Activated naive CD4-positive, alpha-beta T cell treated with anti-CD3 and anti-CD28 coated beads, Interleukin-2, amount 10 ng/mL, durations not matched to agents 7 days and 5 days (primary cell): ENCODE measurements around the gene ALKBH4.

ENCODE experiments used
- CTCF ChIA-PET: fragments of 350-600 bp; sonication (Branson Sonifier 250); formaldehyde crosslinking; loops from one replicate; lab custom pipeline; 2021; ENCODE audit warnings: antibody characterized with exemption; lab: Charles Lee
- DNase-seq: peaks from one replicate; pipeline ENCODE4 v3.0.0-alpha.2; 2020
- H3K27ac Mint-ChIP-seq: one replicate; pipeline ENCODE4 v1.8.0; 2021; ENCODE audit warnings: mild to moderate bottlenecking, moderate library complexity, mixed read lengths
- H3K27me3 Mint-ChIP-seq: one replicate; pipeline ENCODE4 v1.8.0; 2021; ENCODE audit warnings: mild to moderate bottlenecking, mixed read lengths
- H3K36me3 Mint-ChIP-seq: one replicate; pipeline ENCODE4 v1.8.0; 2021; ENCODE audit warnings: mixed read lengths
- H3K4me1 Mint-ChIP-seq: one replicate; pipeline ENCODE4 v1.8.0; 2021; ENCODE audit warnings: mixed read lengths
- H3K4me3 Mint-ChIP-seq: one replicate; pipeline ENCODE4 v1.8.0; 2021; ENCODE audit warnings: mild to moderate bottlenecking, moderate library complexity, mixed read lengths
- H3K9me3 Mint-ChIP-seq: one replicate; pipeline ENCODE4 v1.8.0; 2021; ENCODE audit warnings: mixed read lengths

The ALKBH4 gene

DNA sequence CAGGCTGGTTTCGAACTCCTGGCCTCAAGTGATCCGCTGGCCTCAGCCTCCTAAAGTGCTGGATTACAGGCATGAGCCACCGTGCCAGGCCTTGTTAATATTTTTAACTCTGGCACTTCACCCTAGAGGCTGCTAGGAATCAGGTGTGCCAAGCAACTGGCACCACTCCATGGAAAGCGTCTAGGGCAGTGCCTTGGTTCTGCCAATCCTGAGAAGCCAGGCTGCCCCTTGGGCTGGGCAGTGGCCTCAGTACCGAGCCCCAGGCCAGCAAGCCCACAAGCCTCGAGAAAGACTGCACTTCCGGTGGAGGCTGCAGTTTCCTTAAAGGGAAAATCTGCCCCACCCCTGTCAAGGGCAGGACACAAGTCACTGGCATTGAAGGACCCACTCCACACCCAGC lies 11.3 kb downstream of the ALKBH4 start:
- Mint-ChIP-seq H3K9me3 (no peaks in the 10 kb centered on the region), H3K4me1 (no peaks in the 10 kb centered on the region)

DNA sequence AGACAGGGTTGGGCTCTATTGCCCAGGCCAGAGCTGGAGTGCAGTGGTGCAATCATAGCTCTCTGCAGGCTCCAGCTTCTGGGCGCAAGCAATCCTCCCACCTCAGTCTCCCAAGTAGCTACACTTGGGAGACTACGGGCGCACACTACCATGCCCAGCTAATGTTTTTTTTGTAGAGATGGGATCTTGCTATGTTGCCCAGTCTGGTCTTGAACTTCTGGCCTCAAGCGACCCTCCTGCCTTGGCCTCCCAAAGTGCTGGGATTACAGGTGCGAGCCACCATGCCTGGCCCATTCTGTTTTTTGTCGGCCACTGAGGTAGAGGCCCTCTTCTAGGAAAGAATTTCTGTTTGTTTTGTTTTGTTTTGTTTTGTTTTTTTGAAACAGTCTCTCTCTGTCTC lies 12.2 kb downstream of the ALKBH4 start:
- Mint-ChIP-seq H3K4me1 (no peaks in the 10 kb centered on the region), H3K36me3 (peaks cover 12% of the 10 kb centered on the region), H3K4me3 (no peak overlapping the region), H3K27me3 (no peaks in the 10 kb centered on the region), H3K27ac (no peak overlapping the region), H3K9me3 (no peaks in the 10 kb centered on the region)
- no peak for DNase-seq
- CTCF ChIA-PET = interaction anchor here (0.6 to 3.5 kb wide), 4 partner anchors 14 to 48 kb away, joined by 3 to 23 read pairs (median 4); no protein-coding TSS in a partner anchor

More for the DNA sequence above, 11.3 kb downstream of the ALKBH4 start:
- no peak overlapping the region for H3K27ac Mint-ChIP-seq
- H3K36me3 Mint-ChIP-seq = peaks cover 14% of the 10 kb centered on the region
- no peak overlapping the region for H3K4me3 Mint-ChIP-seq
- no peaks in the 10 kb centered on the region for H3K27me3 Mint-ChIP-seq
- DNase-seq = no peak
- CTCF ChIA-PET = interaction anchor here (1.7 kb wide), 1 partner anchor 49 kb away, joined by 5 read pairs; no protein-coding TSS in a partner anchor

DNA sequence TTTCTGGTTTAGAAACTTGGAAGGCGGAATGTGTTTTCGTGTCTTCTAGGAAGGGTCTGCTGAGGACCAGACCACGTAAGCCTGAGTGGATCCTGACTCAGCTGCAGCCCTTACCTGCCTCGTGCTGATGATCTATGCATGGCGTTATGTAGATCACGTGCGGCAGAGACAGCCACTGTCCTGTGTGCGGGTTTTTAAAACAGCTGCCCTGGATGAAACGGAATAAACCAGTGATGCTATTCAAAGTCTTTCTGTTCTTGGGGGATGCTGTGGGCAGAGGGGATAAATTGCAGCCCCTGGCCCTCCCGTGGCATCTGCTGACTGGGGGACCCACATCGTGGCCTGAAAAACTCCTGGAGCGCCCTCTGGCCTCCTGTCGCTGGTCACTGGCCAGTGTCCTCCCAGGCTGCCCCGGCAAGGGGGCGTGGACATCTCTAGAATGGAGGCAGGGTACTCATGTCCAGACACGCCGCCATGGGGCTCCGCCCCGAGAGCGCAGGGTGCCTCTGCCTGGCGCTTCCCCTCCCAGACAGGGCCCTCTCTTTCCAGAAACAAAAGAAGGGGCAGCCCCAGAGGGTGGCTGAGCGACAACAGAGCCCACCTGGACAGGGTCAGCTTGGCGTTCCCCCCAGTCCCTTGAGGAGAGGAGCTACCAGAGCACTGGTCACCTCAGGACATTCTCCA lies 13.2 kb downstream of the ALKBH4 start:
- no peaks in the 10 kb centered on the region for H3K4me1 Mint-ChIP-seq
- H3K27me3 Mint-ChIP-seq = no peaks in the 10 kb centered on the region
- H3K9me3 Mint-ChIP-seq = no peaks in the 10 kb centered on the region
- no peak overlapping the region for H3K27ac Mint-ChIP-seq
- no peak for DNase-seq
- CTCF ChIA-PET = interaction anchor here (0.6 to 3.5 kb wide), 6 partner anchors 11 to 188 kb away, joined by 3 to 23 read pairs (median 4); no protein-coding TSS in a partner anchor
- H3K36me3 Mint-ChIP-seq = peaks cover 11% of the 10 kb centered on the region
- H3K4me3 Mint-ChIP-seq = no peak overlapping the region

DNA sequence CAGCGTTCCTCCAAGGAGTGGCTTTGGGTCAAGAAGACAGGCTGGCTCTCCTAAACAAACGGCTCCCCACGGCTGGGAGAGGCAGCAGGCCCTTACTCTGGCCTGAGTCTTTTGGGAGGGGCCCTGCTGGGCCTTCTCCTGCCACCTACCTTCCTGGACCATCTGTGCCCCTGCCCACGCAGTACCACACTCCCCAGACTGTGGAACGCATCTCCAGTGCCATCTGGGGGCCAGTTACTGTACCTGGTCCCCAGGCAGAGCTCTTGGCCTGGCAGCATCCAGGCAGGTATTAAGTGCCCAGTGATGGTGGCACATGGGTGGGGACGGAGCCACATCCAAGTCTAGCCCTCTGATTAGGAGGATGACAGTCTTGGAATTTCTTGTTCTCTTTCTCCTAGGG lies 14.4 kb downstream of the ALKBH4 start:
- Mint-ChIP-seq H3K4me1 (no peaks in the 10 kb centered on the region), H3K36me3 (peaks cover 13% of the 10 kb centered on the region), H3K27me3 (no peaks in the 10 kb centered on the region), H3K9me3 (no peaks in the 10 kb centered on the region), H3K4me3 (no peak overlapping the region), H3K27ac (no peak overlapping the region)
- peak; percentile 61 for DNase-seq
- CTCF ChIA-PET = interaction anchor here (0.7 to 3.5 kb wide), 10 partner anchors 10 to 53 kb away, joined by 3 to 23 read pairs (median 6); no protein-coding TSS in a partner anchor

DNA sequence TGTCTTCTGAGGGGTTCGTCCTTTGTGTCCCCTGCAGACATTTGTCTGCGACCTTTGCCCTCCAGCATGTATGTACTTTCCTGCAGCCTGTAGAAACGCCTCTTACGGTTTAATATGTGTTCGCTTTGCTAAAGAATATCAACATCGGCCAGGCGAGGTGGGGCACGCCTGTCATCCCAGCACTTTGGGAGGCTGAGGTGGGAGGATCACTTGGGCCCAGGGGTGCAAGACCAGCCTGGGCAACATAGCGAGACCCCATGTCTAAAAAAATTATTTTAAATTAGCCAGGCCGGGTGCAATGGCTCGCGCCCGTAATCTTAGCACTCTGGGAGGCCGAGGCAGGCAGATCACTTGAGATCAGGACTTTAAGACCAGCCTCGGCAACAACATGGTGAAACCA lies 15.5 kb downstream of the ALKBH4 start:
- CTCF ChIA-PET = interaction anchor here (1.1 to 3.5 kb wide), 5 partner anchors 10 to 45 kb away, joined by 3 to 23 read pairs (median 8); no protein-coding TSS in a partner anchor
- no peak for DNase-seq
- Mint-ChIP-seq H3K27me3 (no peaks in the 10 kb centered on the region), H3K36me3 (peaks cover 15% of the 10 kb centered on the region), H3K27ac (no peak overlapping the region), H3K4me3 (no peak overlapping the region), H3K4me1 (no peaks in the 10 kb centered on the region), H3K9me3 (no peaks in the 10 kb centered on the region)

DNA sequence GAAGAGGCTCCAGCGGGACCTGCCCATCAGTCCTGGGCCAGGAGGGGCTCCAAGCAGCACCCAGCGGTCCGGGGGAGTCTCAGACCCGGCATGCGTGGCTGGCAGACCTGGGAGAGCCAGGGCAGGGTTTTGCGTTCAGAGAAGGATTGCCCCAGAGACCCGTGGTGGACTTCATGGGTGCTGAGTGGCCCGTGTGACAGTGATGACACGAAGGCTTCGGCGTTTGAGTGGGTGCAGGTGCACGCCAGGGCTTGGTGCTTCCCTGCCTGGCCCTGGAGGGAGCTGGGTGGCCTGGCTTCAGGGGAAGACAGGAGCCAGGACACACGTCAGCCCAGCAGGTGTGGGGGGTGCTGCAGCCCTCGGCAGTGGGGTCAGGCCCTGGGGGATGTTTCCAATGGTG lies 17.4 kb downstream of the ALKBH4 start:
- Mint-ChIP-seq H3K27me3 (no peaks in the 10 kb centered on the region), H3K27ac (no peak overlapping the region), H3K36me3 (peaks cover 20% of the 10 kb centered on the region), H3K4me3 (no peak overlapping the region), H3K9me3 (no peaks in the 10 kb centered on the region), H3K4me1 (peaks cover 4% of the 10 kb centered on the region)
- CTCF ChIA-PET = interaction anchor here (1.7 kb wide), 1 partner anchor 35 kb away, joined by 8 read pairs; no protein-coding TSS in a partner anchor
- no peak for DNase-seq

DNA sequence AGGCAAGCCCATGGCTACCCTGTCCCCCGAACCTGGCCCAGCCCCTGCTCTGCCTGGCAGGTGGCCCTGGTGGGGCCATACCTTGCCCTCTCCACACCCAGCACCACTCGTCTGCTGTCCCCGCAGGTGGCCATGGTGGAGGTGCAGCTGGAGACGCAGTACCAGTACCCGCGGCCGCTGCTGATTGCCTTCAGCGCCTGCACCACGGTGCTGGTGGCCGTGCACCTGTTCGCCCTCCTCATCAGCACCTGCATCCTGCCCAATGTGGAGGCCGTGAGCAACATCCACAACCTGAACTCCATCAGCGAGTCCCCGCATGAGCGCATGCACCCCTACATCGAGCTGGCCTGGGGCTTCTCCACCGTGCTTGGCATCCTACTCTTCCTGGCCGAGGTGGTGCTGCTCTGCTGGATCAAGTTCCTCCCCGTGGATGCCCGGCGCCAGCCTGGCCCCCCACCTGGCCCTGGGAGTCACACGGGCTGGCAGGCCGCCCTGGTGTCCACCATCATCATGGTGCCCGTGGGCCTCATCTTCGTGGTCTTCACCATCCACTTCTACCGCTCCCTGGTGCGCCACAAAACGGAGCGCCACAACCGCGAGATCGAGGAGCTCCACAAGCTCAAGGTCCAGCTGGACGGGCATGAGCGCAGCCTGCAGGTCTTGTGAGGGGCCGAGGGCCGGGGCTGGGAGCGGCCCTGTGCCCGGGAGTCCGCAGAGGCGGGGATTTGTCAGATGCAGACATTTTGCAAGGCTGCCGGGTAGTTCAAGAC lies 18.1 kb downstream of the ALKBH4 start:
- no peak overlapping the region for H3K27ac Mint-ChIP-seq
- H3K27me3 Mint-ChIP-seq = no peaks in the 10 kb centered on the region
- CTCF ChIA-PET = interaction anchor here (1.4 kb wide), 2 partner anchors 12 to 34 kb away, joined by 3 read pairs; no protein-coding TSS in a partner anchor
- H3K9me3 Mint-ChIP-seq = no peaks in the 10 kb centered on the region
- no peak for DNase-seq
- H3K4me3 Mint-ChIP-seq = no peak overlapping the region
- peaks cover 5% of the 10 kb centered on the region for H3K4me1 Mint-ChIP-seq
- H3K36me3 Mint-ChIP-seq = peaks cover 24% of the 10 kb centered on the region

DNA sequence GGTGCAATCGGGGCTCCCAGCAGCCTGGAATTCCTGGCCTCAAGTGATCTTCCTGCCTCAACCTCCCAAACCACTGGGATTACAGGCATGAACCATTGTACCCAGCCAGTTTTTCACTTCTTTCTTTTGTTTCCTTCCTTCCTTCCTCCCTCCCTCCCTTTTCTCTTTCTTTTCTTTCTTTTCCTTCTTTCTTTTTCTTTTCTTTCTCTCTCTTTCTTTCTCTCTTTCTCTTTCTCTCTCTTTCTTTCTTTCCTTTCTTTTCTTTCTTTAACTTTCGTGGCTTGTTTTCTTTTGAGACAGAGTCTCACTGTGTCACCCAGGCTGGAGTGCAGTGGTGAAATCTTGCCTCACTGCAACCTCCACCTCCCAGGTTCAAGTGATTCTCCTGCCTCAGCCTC lies 19.0 kb downstream of the ALKBH4 start:
- peaks cover 25% of the 10 kb centered on the region for H3K36me3 Mint-ChIP-seq
- H3K27me3 Mint-ChIP-seq = no peaks in the 10 kb centered on the region
- CTCF ChIA-PET = interaction anchor here (1.4 kb wide), 2 partner anchors 11 to 33 kb away, joined by 3 read pairs; no protein-coding TSS in a partner anchor
- H3K9me3 Mint-ChIP-seq = no peaks in the 10 kb centered on the region
- no peak overlapping the region for H3K27ac Mint-ChIP-seq
- no peak overlapping the region for H3K4me3 Mint-ChIP-seq
- peaks cover 6% of the 10 kb centered on the region for H3K4me1 Mint-ChIP-seq
- no peak for DNase-seq

DNA sequence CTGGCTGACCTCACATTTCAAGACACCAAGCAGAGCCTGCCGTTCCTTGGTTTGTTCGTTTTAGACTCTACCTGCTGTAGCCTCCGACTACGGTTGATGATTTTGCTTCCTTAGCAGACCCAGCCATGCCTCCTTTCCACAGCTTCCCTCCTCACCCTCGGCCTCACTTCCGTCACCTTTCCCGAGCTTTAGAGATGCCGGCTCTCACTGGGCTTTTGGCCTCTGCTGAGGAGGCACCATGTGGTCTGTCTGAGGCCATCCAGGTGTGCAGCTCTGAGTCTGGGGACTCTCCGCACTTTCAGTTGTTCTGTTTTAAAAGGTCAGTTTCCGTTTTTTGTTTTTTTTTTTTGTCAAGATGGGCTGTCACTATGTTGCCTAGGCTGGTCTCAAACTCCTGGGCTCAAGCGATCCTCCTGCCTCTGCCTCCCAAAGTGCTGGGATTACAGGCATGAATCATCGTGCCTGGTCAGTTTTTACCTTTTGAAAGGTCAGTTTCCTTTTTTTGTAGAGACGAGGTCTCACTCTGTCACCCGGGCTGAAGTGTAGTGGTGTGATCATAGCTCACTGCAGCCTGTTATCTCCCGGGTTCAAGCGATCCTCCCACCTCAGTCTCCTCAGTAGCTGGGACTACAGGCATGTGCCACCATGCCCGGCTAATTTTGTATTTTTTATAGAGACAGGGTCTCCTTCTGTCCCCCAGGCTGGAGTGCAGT lies 19.5 kb downstream of the ALKBH4 start:
- no peak overlapping the region for H3K4me3 Mint-ChIP-seq
- CTCF ChIA-PET = interaction anchor here (0.6 to 1.4 kb wide), 4 partner anchors 10 to 178 kb away, joined by 3 read pairs; no protein-coding TSS in a partner anchor
- no peaks in the 10 kb centered on the region for H3K9me3 Mint-ChIP-seq
- H3K36me3 Mint-ChIP-seq = peaks cover 23% of the 10 kb centered on the region
- DNase-seq = no peak
- no peaks in the 10 kb centered on the region for H3K27me3 Mint-ChIP-seq
- H3K4me1 Mint-ChIP-seq = peaks cover 6% of the 10 kb centered on the region
- no peak overlapping the region for H3K27ac Mint-ChIP-seq

DNA sequence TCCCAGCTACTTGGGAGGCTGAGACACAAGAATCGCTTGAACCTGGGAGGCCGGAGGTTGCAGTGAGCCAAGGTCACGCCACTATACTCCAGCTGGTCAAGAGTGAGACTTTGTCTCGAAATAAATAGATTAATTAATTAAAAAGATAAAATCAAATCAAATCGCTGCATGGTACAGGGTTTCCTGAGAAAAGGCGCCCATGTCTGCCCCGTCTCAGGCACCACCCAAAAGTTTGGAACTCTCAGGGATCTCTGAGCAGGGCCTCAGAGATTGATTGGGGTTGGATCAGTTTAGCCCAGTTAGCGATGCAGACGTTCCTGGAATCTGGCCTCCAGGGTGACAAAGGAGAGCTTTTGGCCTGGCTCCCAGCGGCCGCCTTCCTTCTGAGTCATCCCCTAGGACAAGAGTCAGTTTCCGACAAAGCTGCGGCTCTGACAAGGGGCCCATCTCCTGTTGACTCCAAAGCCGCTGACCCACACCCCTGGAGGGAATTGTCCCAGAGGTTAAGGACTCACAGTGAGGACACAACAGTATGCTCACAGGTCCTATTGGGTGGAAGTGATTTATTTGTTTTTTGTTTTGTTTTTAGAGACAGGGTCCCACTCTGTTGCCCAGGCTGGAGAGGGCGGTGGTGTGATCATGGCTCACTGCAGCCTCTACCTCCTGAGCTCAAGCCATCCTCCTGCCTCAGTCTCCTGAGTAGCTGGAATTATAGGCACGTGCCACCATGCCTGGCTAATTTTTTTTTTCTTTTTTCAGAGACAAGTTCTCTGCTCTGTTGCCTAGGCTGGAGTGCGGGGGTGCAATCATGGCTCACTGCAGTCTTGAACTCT lies 24.5 kb downstream of the ALKBH4 start:
- no peak overlapping the region for H3K27ac Mint-ChIP-seq
- H3K36me3 Mint-ChIP-seq = peaks cover 29% of the 10 kb centered on the region
- no peaks in the 10 kb centered on the region for H3K9me3 Mint-ChIP-seq
- no peak overlapping the region for H3K4me3 Mint-ChIP-seq
- CTCF ChIA-PET = interaction anchor here (1.0 to 3.1 kb wide), 5 partner anchors 10 to 36 kb away, joined by 3 to 14 read pairs (median 3); no protein-coding TSS in a partner anchor
- peaks cover 23% of the 10 kb centered on the region for H3K4me1 Mint-ChIP-seq
- no peak for DNase-seq
- no peaks in the 10 kb centered on the region for H3K27me3 Mint-ChIP-seq

DNA sequence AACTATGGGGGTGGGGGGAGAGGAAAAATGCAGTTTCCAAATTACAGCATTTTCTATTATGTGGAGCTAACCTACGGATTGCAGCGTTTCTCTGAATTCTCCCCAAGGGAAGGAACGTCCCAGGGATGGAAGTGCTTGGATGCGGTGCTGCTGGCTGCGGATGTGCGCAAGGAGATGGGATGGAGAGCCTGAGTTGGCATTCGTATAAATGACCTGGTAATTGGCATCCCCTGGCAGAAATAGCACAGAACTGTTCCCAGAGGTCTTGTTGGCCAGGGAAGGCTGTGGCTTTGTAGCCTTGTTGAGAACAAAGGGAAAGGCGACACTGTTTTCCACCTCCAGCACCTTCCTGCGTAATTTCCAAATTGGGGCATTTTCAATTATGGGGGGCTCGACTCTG lies 28.5 kb downstream of the ALKBH4 start:
- DNase-seq = no peak
- H3K9me3 Mint-ChIP-seq = no peaks in the 10 kb centered on the region
- H3K4me1 Mint-ChIP-seq = peaks cover 46% of the 10 kb centered on the region
- H3K36me3 Mint-ChIP-seq = peaks cover 23% of the 10 kb centered on the region
- no peaks in the 10 kb centered on the region for H3K27me3 Mint-ChIP-seq
- CTCF ChIA-PET = interaction anchor here (1.6 to 4.6 kb wide), 3 partner anchors 11 to 24 kb away, joined by 3 to 27 read pairs (median 23); no protein-coding TSS in a partner anchor
- no peak overlapping the region for H3K27ac Mint-ChIP-seq
- peak overlapping the region; percentile 35 for H3K4me3 Mint-ChIP-seq

DNA sequence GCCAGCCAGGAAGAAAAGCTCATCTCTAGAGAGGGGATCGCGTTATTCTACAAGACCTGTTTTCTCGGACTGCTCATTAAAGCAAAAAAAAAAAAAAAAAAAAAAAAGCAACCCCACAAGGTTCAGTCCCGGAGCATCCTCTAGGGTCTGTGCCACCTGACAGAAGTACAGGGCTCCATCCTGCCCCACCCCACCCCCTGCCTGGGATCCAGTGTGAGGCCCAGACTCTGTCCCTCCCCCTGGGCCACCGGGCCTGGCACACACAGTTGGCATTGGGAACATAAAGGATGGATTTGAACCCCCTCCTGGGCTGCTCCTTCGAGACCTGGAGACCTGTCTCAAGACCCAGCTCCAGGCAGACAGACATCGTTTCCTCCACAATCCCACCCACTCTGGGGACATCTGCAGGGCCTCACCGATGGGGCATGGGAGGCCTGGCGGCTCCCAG lies 30.6 kb downstream of the ALKBH4 start:
- peak; percentile 52 for DNase-seq
- peak overlapping the region; percentile 87 for H3K4me3 Mint-ChIP-seq
- no peaks in the 10 kb centered on the region for H3K27me3 Mint-ChIP-seq
- peaks cover 27% of the 10 kb centered on the region for H3K36me3 Mint-ChIP-seq
- CTCF ChIA-PET = interaction anchor here (1.2 to 4.6 kb wide), 4 partner anchors 12 to 29 kb away, joined by 3 to 27 read pairs (median 18); no protein-coding TSS in a partner anchor
- peaks cover 67% of the 10 kb centered on the region for H3K4me1 Mint-ChIP-seq
- no peaks in the 10 kb centered on the region for H3K9me3 Mint-ChIP-seq
- H3K27ac Mint-ChIP-seq = peak overlapping the region; percentile 91
